Measurements from ENCODE around the gene ALDH6A1.
"Not testable (repeated sequence)": the region's sequence is repeated elsewhere in the genome, so short reads cannot be mapped to it uniquely, and the experiment has no call there.

ALDH6A1 gene

GRCh38 chr14:74084277-74085046 lies at the start of gene ALDH6A1, which contains the start of gene LIN52:
TSS of gene ALDH6A1 (minus strand) at chr14:74084453. CDS start at chr14:74084394, 59 bp downstream.
TSS of gene LIN52 (plus strand) at chr14:74084956. CDS start at chr14:74084975, 19 bp downstream.
- peak; percentile 100 for DNase-seq (ENCODE audit: low spot score)

- no peak for DNase-seq (ENCODE audit: low spot score)
Observed at GRCh38 chr14:74127634-74128033, 43.4 kb upstream of the ALDH6A1 start.

- DNase-seq (ENCODE audit: low spot score): no peak
Observed at GRCh38 chr14:74126315-74127013, 42.2 kb upstream of the ALDH6A1 start.

GRCh38 chr14:74125487-74125886 lies 41.2 kb upstream of the ALDH6A1 start:
- DNase-seq (ENCODE audit: low spot score): not testable (repeated sequence)

GRCh38 chr14:74111395-74112216 lies 27.4 kb upstream of the ALDH6A1 start:
- DNase-seq (ENCODE audit: low spot score): peak; percentile 56

GRCh38 chr14:74109369-74109768 lies 25.1 kb upstream of the ALDH6A1 start:
- no peak for DNase-seq (ENCODE audit: low spot score)

GRCh38 chr14:74105381-74105780 lies 21.1 kb upstream of the ALDH6A1 start:
- no peak for DNase-seq (ENCODE audit: low spot score)

- DNase-seq (ENCODE audit: low spot score): no peak
Observed at GRCh38 chr14:74089251-74090020, 5.2 kb upstream of the ALDH6A1 start.

GRCh38 chr14:74085828-74086227 lies 1.6 kb upstream of the ALDH6A1 start:
- peak; percentile 5 for DNase-seq (ENCODE audit: low spot score)

GRCh38 chr14:74085047-74085637 lies 889 bp upstream of the ALDH6A1 start:
- no peak for DNase-seq (ENCODE audit: low spot score)

- DNase-seq (ENCODE audit: low spot score): no peak
Observed at GRCh38 chr14:74083784-74084276, 423 bp downstream of the ALDH6A1 start.

- DNase-seq (ENCODE audit: low spot score): no peak
Observed at GRCh38 chr14:74083161-74083560, 1.1 kb downstream of the ALDH6A1 start.

- no peak for DNase-seq (ENCODE audit: low spot score)
Observed at GRCh38 chr14:74081491-74081890, 2.8 kb downstream of the ALDH6A1 start.

GRCh38 chr14:74080820-74081460 lies 3.3 kb downstream of the ALDH6A1 start:
- DNase-seq (ENCODE audit: low spot score): no peak

- no peak for DNase-seq (ENCODE audit: low spot score)
Observed at GRCh38 chr14:74077401-74077800, 6.9 kb downstream of the ALDH6A1 start.

GRCh38 chr14:74065746-74066575 lies 18.3 kb downstream of the ALDH6A1 start:
- DNase-seq (ENCODE audit: low spot score): no peak

GRCh38 chr14:74064883-74065282 lies 19.4 kb downstream of the ALDH6A1 start:
- no peak for DNase-seq (ENCODE audit: low spot score)

- DNase-seq (ENCODE audit: low spot score): no peak
Observed at GRCh38 chr14:74064426-74064825, 19.8 kb downstream of the ALDH6A1 start.

GRCh38 chr14:74062809-74063150 lies 21.5 kb downstream of the ALDH6A1 start:
- no peak for DNase-seq (ENCODE audit: low spot score)

All from globus pallidus (tissue), 1 donor.